Panc1 (cell line): ENCODE results near the gene DEXI. TPM values are rescaled to one million over a fixed set of nuclear protein-coding genes. Genes with fewer than 3 reads are reported as not detected.

Source experiments
- ATAC-seq: fragments of 200-7000 bp; cut with Tn5 transposase; 2 replicates; pipeline ENCODE4 v1.9.1; 2020; ENCODE audit warnings: mild to moderate bottlenecking, moderate library complexity
- BruUV-seq: library from RNA; stranded (reverse); fragments of 400-500 nt; replicated peaks from 2 replicates; lab custom pipeline; 2021; lab: Mats Ljungman, UMichigan
- CTCF ChIA-PET: fragments of 300-600 bp; sonication (Branson Sonifier 250); formaldehyde crosslinking; loops from one replicate; lab custom pipeline; 2022; ENCODE audit warnings: antibody characterized with exemption; lab: Charles Lee
- POLR2A ChIA-PET: fragments of 300-600 bp; sonication (Branson Sonifier 250); formaldehyde crosslinking; loops from one replicate; lab custom pipeline; 2022; ENCODE audit warnings: antibody characterized with exemption; lab: Charles Lee
- DNase-seq: peaks from one replicate; pipeline ENCODE4 v3.0.0-alpha.2; 2010; ENCODE audit warnings: low read depth, low spot score
- H3K27ac ChIP-seq: 2 replicates; pipeline ENCODE4 v1.5.1; 2011; ENCODE audit warnings: mild to moderate bottlenecking, low read length, inconsistent platforms
- H3K27me3 ChIP-seq: fragments of 200-500 bp; sonication (Bioruptor generic); 2 replicates; pipeline ENCODE4 v1.6.0; 2014; ENCODE audit warnings: low read length, inconsistent platforms; ENCODE audit not compliant: control insufficient read depth, insufficient read depth
- H3K36me3 ChIP-seq: fragments of 200-500 bp; sonication (Bioruptor generic); 2 replicates; pipeline ENCODE4 v1.5.1; 2014; ENCODE audit warnings: inconsistent platforms, mild to moderate bottlenecking, low read length, moderate library complexity; ENCODE audit not compliant: control insufficient read depth, insufficient read depth
- H3K4me1 ChIP-seq: 2 replicates; pipeline ENCODE4 v1.5.1; 2011; ENCODE audit warnings: inconsistent platforms, mild to moderate bottlenecking, low read length, moderate library complexity; ENCODE audit not compliant: control insufficient read depth, insufficient read depth
- H3K4me3 ChIP-seq, 2 experiments: 2 replicates each; pipeline ENCODE4 v1.5.1; 2011 to 2012; ENCODE audit warnings: low read depth in 2 of 2, low read length in 2 of 2, mild to moderate bottlenecking in 2 of 2, inconsistent platforms in 1 of 2, moderate library complexity in 1 of 2
- H3K9me3 ChIP-seq: fragments of 200-500 bp; sonication (Bioruptor generic); 2 replicates; pipeline ENCODE4 v1.5.1; 2014; ENCODE audit warnings: low read depth, mild to moderate bottlenecking, inconsistent platforms, low read length, moderate library complexity; ENCODE audit not compliant: control insufficient read depth, insufficient read depth
- CTCF ChIP-seq: fragments of 450-650 bp; IDR thresholded peaks from 2 replicates; pipeline ENCODE4 v1.5.1; 2017; ENCODE audit warnings: mild to moderate bottlenecking
- POLR2AphosphoS5 ChIP-seq: IDR thresholded peaks from 2 replicates; pipeline ENCODE4 v1.6.1; 2012; ENCODE audit warnings: mild to moderate bottlenecking, low read depth, low read length, moderate library complexity
- SIN3A ChIP-seq: IDR thresholded peaks from 2 replicates; pipeline ENCODE4 v1.6.1; 2012; ENCODE audit warnings: low read depth, mild to moderate bottlenecking, low read length, moderate library complexity, borderline replicate concordance; ENCODE audit not compliant: insufficient read depth
- TCF7L2 ChIP-seq: IDR thresholded peaks from 2 replicates; pipeline ENCODE4 v1.6.1; 2011; ENCODE audit warnings: mild to moderate bottlenecking, low read depth, low read length, inconsistent platforms
- in situ Hi-C: cut with HindIII; loops from 2 replicates; pipeline ENCODE4 v1.10.0; 2016; ENCODE audit warnings: low sequenced_read_pairs, low pct_unique_long_range_greater_than_20kb
- intact Hi-C: fragments of 100-400 bp; cut with micrococcal nuclease; formaldehyde crosslinking; loops from one replicate; pipeline ENCODE4 v1.10.0; 2022; ENCODE audit not compliant: unreplicated experiment
- total RNA-seq: library from RNA; stranded (reverse); gene quantifications from one replicate; pipeline ENCODE4 v1.2.1, GENCODE V29; 2021; ENCODE audit not compliant: unreplicated experiment
- TF ChIP-seq, protein P1 (sequence below), 2 experiments: IDR thresholded peaks; 2 replicates each; pipeline ENCODE4 v1.6.1; 2011 to 2012; ENCODE audit warnings: low read depth in 2 of 2, control low read depth in 1 of 2, low read length in 1 of 2, mild to moderate bottlenecking in 1 of 2, moderate library complexity in 1 of 2; ENCODE audit not compliant: insufficient read depth in 1 of 2

DEXI gene
- total RNA-seq, 1 experiment from 2014 or later: 32.2 TPM

GRCh38 chr16:10941127-10941933 lies 938 bp downstream of the DEXI start:
- Histone ChIP-seq H3K27me3 (no peaks in the 10 kb centered on the region), H3K4me3 (peak overlapping the region; percentile 70 to 71), H3K27ac (peak overlapping the region; percentile 81), H3K4me1 (peaks cover 37% of the 10 kb centered on the region), H3K9me3 (no peaks in the 10 kb centered on the region), H3K36me3 (no peaks in the 10 kb centered on the region; the same call in 1 of the 2 replicates)
- ChIA-PET CTCF (no interaction called here), POLR2A (no interaction called here)
- ATAC-seq (peak; percentile 5), DNase-seq (no peak)
- in situ Hi-C loops: no loop called here
- intact Hi-C loops: no loop called here
- BruUV-seq: no TSS peak
- TF ChIP-seq TCF7L2 (no peak), SIN3A (no peak), POLR2AphosphoS5 (no peak), CTCF (no peak)
- TF ChIP-seq, protein P1, sequence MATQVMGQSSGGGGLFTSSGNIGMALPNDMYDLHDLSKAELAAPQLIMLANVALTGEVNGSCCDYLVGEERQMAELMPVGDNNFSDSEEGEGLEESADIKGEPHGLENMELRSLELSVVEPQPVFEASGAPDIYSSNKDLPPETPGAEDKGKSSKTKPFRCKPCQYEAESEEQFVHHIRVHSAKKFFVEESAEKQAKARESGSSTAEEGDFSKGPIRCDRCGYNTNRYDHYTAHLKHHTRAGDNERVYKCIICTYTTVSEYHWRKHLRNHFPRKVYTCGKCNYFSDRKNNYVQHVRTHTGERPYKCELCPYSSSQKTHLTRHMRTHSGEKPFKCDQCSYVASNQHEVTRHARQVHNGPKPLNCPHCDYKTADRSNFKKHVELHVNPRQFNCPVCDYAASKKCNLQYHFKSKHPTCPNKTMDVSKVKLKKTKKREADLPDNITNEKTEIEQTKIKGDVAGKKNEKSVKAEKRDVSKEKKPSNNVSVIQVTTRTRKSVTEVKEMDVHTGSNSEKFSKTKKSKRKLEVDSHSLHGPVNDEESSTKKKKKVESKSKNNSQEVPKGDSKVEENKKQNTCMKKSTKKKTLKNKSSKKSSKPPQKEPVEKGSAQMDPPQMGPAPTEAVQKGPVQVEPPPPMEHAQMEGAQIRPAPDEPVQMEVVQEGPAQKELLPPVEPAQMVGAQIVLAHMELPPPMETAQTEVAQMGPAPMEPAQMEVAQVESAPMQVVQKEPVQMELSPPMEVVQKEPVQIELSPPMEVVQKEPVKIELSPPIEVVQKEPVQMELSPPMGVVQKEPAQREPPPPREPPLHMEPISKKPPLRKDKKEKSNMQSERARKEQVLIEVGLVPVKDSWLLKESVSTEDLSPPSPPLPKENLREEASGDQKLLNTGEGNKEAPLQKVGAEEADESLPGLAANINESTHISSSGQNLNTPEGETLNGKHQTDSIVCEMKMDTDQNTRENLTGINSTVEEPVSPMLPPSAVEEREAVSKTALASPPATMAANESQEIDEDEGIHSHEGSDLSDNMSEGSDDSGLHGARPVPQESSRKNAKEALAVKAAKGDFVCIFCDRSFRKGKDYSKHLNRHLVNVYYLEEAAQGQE (IDR thresholded peaks at IDR 0.05; ENCODE audit: insufficient read depth in 1 of 2, low read depth in 2 of 2, low read length in 1 of 2): no peak

DNA sequence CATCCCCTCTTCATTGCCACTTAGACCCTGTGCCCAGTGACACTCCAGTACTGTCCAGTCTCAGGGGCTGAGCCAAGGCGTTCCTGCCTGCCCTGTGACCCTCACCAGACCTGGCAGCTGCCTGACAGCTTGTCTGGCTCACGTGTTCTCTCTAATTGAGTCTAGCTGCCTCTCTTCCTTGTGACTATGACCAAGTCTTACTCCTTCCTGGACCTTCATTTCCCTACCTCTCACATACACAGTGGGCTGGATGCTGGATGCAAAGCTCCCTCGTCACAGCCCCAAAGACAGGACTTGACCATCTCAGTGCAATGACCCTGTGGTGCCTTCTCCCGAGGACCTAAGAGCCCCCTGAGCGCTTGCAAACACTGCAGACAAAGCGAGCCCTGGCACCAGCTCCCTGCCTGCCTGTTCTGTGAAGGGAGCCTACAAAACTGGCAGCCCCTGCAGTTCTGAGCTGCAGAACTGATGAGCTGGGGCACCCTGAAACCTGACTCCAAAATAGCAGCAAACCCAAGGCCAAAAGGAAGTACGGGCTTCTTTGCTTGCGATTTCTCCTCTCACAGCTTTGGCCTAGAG lies 1.7 kb downstream of the DEXI start:
- BruUV-seq: TSS peak; percentile 75
- H3K9me3 ChIP-seq: no peaks in the 10 kb centered on the region
- TF ChIP-seq CTCF (no peak), SIN3A (no peak), TCF7L2 (no peak), POLR2AphosphoS5 (no peak)
- TF ChIP-seq, protein P1 (IDR thresholded peaks at IDR 0.05; ENCODE audit: insufficient read depth in 1 of 2, low read depth in 2 of 2, low read length in 1 of 2): no peak
- POLR2A ChIA-PET: no interaction called here
- CTCF ChIA-PET: no interaction called here
- H3K27ac ChIP-seq: peak overlapping the region; percentile 81
- no peaks in the 10 kb centered on the region; the same call in 1 of the 2 replicates for H3K36me3 ChIP-seq
- H3K27me3 ChIP-seq: no peaks in the 10 kb centered on the region
- H3K4me3 ChIP-seq: peak overlapping the region; percentile 70 to 71
- in situ Hi-C loops (no loop called here), intact Hi-C loops (no loop called here)
- ATAC-seq (no peak), DNase-seq (no peak)
- H3K4me1 ChIP-seq: peaks cover 34% of the 10 kb centered on the region
